Right lobe of liver (tissue), 6 donors: ENCODE data around the gene GNPDA2. TPM values are rescaled to one million over a fixed set of nuclear protein-coding genes. Genes with fewer than 3 reads are reported as not detected.

Experiments
- ATAC-seq, 4 donors: fragments of 200-7000 bp; cut with Tn5 transposase; one replicate each; pipeline ENCODE4 v1.9.1; 2020; ENCODE audit warnings: mild to moderate bottlenecking in 4 of 4, moderate library complexity in 4 of 4
- DNase-seq, 3 donors: peaks; one replicate each; pipeline ENCODE4 v3.0.0-alpha.2; 2020
- H3K27ac ChIP-seq, 3 donors: fragments of 200-600 bp; one replicate each; pipeline ENCODE4 v1.8.0; 2022
- H3K27me3 ChIP-seq, 2 donors: fragments of 200-600 bp; one replicate each; pipeline ENCODE4 v1.8.0; 2022
- H3K36me3 ChIP-seq, 4 donors: fragments of 200-600 bp; sonication (generic) in 1 of 4; one replicate each; pipeline versions ENCODE4 v1.5.1 to v1.8.0; 2017 to 2022; ENCODE audit warnings: control low read depth in 1 of 4
- H3K4me1 ChIP-seq, 4 donors: fragments of 200-600 bp; sonication (generic) in 1 of 4; one replicate each; pipeline versions ENCODE4 v1.5.1 to v1.8.0; 2017 to 2022; ENCODE audit warnings: control low read depth in 1 of 4
- H3K4me3 ChIP-seq, 3 donors: fragments of 200-600 bp; one replicate each; pipeline ENCODE4 v1.8.0; 2022
- H3K9me3 ChIP-seq, 4 donors: fragments of 200-600 bp; sonication (generic) in 1 of 4; one replicate each; pipeline versions ENCODE4 v1.5.1 to v1.8.0; 2017 to 2022; ENCODE audit warnings: control low read depth in 1 of 4
- POLR2A ChIP-seq: fragments of 450-650 bp; IDR thresholded peaks from one replicate; pipeline ENCODE4 v1.6.1; 2017; ENCODE audit warnings: antibody characterized with exemption, mild to moderate bottlenecking
- WGBS: methylation state at CpG from one replicate; pipeline ENCODE4 v1.1.6; 2018; ENCODE audit warnings: low coverage, low lambda C conversion rate; ENCODE audit not compliant: insufficient coverage; ENCODE audit errors: missing lambda C conversion rate; 5-methylcytosine and 5-hydroxymethylcytosine counted together
- intact Hi-C, 2 donors: fragments of 100-400 bp; cut with DNase I; formaldehyde crosslinking; loops; one replicate each; pipeline versions ENCODE4 v1.11.2 to v1.14.1; 2022
- long read RNA-seq: library from polyadenylated mRNA; unstranded; transcript quantifications from one replicate; pipeline ENCODE4 v2.0.0, GENCODE V29; 2019
- total RNA-seq, 6 experiments: library from RNA; depleted of rRNA in 2 of 6; stranded (reverse); fragments of >200 nt in 2 of 6; fragmentation: NEBNext Ultra II Directional in 3 of 6; extraction: Animal tissue kit (Norgen Biotek cat#: 25700) in 3 of 6; gene quantifications; one replicate each; pipeline versions ENCODE4 v1.1.0 to v1.2.4, GENCODE V29; 2016 to 2023
- TF ChIP-seq, protein P1 (sequence below), 4 donors: fragments of 200-600 bp in 3 of 4; fragments of 450-650 bp in 1 of 4; IDR thresholded peaks; one replicate each; pipeline versions ENCODE4 v1.5.1 to v1.8.0; 2016 to 2022; ENCODE audit warnings: antibody characterized with exemption in 4 of 4, mild to moderate bottlenecking in 2 of 4
- donor health status: DM: no; HTN: yes; CAD: no.
- donor health status: DM: no; HTN: no; CAD: no.
- donor health status: DM: no; HTN: no; CAD: no.
- donor health status: DM: no; HTN: yes; CAD: no.
- donor health status: DM: no; HTN: yes; CAD: no.

GNPDA2 gene
- 1 to 10 TPM; 1.3 to 3.5 (median 2.0) TPM for total RNA-seq
- long read RNA-seq, partial matches to known transcripts: 0 of 1 reads
- long read RNA-seq, other reads (novel, unspliced or antisense): 0 of 1 reads

- intact Hi-C loops: no loop called here
- WGBS: under 1% methylated on average over 22 of the region's 65 CpGs
- Histone ChIP-seq H3K4me3 (peak within 1 kb of the TSS; percentile 63 to 79 (median 66)), H3K9me3 (no peaks in the 10 kb centered on the region), H3K27ac (peak within 1 kb of the TSS; percentile 10 to 53 (median 28)), H3K4me1 (no peaks in the 10 kb centered on the region), H3K36me3 (no peaks in the 10 kb centered on the region), H3K27me3 (no peaks in the 10 kb centered on the region)
- ATAC-seq: peak; percentile 97 to 99 (median 98)
- peak; percentile 87 to 90 (median 90) for DNase-seq
- TF ChIP-seq, protein P1, sequence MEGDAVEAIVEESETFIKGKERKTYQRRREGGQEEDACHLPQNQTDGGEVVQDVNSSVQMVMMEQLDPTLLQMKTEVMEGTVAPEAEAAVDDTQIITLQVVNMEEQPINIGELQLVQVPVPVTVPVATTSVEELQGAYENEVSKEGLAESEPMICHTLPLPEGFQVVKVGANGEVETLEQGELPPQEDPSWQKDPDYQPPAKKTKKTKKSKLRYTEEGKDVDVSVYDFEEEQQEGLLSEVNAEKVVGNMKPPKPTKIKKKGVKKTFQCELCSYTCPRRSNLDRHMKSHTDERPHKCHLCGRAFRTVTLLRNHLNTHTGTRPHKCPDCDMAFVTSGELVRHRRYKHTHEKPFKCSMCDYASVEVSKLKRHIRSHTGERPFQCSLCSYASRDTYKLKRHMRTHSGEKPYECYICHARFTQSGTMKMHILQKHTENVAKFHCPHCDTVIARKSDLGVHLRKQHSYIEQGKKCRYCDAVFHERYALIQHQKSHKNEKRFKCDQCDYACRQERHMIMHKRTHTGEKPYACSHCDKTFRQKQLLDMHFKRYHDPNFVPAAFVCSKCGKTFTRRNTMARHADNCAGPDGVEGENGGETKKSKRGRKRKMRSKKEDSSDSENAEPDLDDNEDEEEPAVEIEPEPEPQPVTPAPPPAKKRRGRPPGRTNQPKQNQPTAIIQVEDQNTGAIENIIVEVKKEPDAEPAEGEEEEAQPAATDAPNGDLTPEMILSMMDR (IDR thresholded peaks at IDR 0.05): peak in 2 of 4 donors; percentile 13 to 24
- peak; percentile 45 for TF ChIP-seq POLR2A
Observed at GRCh38 chr4:44726038-44726871, at the start of gene GNPDA2. TSS of gene GNPDA2 (minus strand) at chr4:44726556. CDS start at chr4:44722207, 4,349 bp downstream.

DNA sequence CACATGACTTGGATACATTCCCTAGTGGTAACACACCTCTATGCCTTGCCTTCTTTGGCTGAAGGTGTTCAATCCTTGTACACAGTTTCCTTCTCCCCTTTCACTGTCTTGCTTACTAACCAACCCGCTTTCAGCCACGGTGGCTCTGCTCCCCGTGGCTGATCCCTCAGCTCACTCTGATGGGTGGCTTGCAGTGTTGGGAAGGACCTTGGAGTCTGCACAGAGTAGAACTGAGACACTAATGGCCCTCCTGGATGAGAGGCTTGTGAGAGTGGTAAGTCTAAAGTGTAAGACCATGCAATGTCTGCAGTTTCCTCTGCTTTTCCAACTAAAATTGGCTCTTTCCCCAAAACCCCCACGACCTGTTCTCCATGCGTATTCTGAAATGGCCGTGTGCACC lies 46.0 kb upstream of the GNPDA2 start:
- WGBS: 60% methylated on average over 6 of the region's 6 CpGs
- Histone ChIP-seq H3K4me1 (no peaks in the 10 kb centered on the region), H3K36me3 (no peaks in the 10 kb centered on the region), H3K4me3 (no peak overlapping the region), H3K9me3 (no peaks in the 10 kb centered on the region), H3K27ac (no peak overlapping the region), H3K27me3 (no peaks in the 10 kb centered on the region)
- ATAC-seq: no peak
- intact Hi-C loops: no loop called here
- no peak for DNase-seq
- TF ChIP-seq POLR2A: no peak
- TF ChIP-seq, protein P1 (IDR thresholded peaks at IDR 0.05): no peak

GRCh38 chr4:44771789-44772188 lies 45.4 kb upstream of the GNPDA2 start:
- Histone ChIP-seq H3K4me3 (no peak overlapping the region), H3K27me3 (no peaks in the 10 kb centered on the region), H3K36me3 (no peaks in the 10 kb centered on the region), H3K9me3 (no peaks in the 10 kb centered on the region), H3K27ac (no peak overlapping the region), H3K4me1 (no peaks in the 10 kb centered on the region)
- no peak for DNase-seq
- 33% methylated on average over 1 of the region's 1 CpG for WGBS
- ATAC-seq: no peak
- intact Hi-C loops: no loop called here
- TF ChIP-seq, protein P1 (IDR thresholded peaks at IDR 0.05): no peak
- no peak for TF ChIP-seq POLR2A

- Histone ChIP-seq H3K4me3 (no peak overlapping the region), H3K27ac (no peak overlapping the region), H3K36me3 (no peaks in the 10 kb centered on the region), H3K9me3 (no peaks in the 10 kb centered on the region), H3K4me1 (peaks cover 0 to 2% (median 0%) of the 10 kb centered on the region in 4 donors), H3K27me3 (no peaks in the 10 kb centered on the region)
- DNase-seq (no peak), ATAC-seq (no peak)
- TF ChIP-seq POLR2A: no peak
- TF ChIP-seq, protein P1 (IDR thresholded peaks at IDR 0.05): no peak
- intact Hi-C loops: no loop called here
Observed at GRCh38 chr4:44766453-44766852, 40.1 kb upstream of the GNPDA2 start.
